Neural progenitor cell (in vitro differentiated cells): ENCODE data around the gene CNNM2.

ENCODE experiments used
- EZH2phosphoT487 ChIP-seq: fragments of 200-600 bp; sonication (generic); IDR thresholded peaks from 2 replicates; pipeline ENCODE4 v1.6.1; 2017; ENCODE audit warnings: antibody characterized with exemption
- TF ChIP-seq, protein P1 (sequence below): fragments of 200-600 bp; sonication (generic); IDR thresholded peaks from 2 replicates; pipeline ENCODE4 v1.5.1; 2017; ENCODE audit warnings: antibody characterized with exemption, mild to moderate bottlenecking

DNA sequence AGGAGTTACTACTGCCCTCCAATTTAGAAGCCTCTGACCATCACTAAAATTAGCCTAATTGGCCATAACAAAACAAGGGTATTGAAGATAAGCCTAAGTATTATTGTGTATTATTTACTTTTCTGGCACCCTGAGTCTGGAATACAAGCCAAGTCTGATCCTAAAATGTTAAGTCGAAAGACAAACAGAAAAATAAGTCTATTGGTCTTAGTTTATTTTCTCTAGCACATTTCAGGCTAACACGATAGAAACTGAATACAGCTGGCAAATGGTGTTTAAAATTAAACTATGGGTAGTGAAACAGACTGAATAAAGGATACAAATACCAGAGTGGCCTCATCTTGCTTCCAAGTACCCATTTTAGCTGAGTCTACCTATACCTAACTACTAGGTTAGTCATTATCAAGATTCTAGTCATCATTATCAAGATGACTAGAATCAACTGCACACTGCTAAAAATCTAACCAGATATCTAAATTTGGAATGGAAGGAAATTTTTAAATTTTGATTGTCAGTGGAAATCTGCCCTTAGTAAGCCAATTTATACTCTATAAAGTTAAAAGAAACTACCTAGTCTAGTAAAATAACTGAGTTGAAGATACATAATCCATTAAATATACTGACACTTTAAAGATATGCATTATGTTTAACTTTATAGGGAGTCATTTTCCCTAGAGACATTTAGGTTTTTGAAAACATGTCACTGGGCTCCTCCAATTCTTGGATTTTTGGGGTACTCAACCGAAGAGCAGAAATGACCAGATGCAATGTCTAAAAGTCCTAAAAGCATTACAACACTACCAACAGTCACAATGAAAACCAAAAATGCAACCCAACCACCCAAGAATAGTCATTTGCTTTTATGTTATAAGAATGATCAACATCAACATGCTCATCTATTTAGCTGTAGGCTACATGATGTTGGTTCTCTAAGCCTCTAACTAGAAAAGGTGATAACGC lies 194.1 kb downstream of the CNNM2 start:
- TF ChIP-seq, protein P1, sequence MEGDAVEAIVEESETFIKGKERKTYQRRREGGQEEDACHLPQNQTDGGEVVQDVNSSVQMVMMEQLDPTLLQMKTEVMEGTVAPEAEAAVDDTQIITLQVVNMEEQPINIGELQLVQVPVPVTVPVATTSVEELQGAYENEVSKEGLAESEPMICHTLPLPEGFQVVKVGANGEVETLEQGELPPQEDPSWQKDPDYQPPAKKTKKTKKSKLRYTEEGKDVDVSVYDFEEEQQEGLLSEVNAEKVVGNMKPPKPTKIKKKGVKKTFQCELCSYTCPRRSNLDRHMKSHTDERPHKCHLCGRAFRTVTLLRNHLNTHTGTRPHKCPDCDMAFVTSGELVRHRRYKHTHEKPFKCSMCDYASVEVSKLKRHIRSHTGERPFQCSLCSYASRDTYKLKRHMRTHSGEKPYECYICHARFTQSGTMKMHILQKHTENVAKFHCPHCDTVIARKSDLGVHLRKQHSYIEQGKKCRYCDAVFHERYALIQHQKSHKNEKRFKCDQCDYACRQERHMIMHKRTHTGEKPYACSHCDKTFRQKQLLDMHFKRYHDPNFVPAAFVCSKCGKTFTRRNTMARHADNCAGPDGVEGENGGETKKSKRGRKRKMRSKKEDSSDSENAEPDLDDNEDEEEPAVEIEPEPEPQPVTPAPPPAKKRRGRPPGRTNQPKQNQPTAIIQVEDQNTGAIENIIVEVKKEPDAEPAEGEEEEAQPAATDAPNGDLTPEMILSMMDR = no peak
- TF ChIP-seq EZH2phosphoT487 = no peak
